NOMO-1 (cell line): Measurements from ENCODE around the gene TRABD2B.

Experiments used
- DNase-seq, 2 experiments: peaks; one replicate each; lab custom pipeline; 2025; ENCODE audit not compliant: unreplicated experiment in 2 of 2; lab: John Stamatoyannopoulos, UW

The TRABD2B gene

DNA sequence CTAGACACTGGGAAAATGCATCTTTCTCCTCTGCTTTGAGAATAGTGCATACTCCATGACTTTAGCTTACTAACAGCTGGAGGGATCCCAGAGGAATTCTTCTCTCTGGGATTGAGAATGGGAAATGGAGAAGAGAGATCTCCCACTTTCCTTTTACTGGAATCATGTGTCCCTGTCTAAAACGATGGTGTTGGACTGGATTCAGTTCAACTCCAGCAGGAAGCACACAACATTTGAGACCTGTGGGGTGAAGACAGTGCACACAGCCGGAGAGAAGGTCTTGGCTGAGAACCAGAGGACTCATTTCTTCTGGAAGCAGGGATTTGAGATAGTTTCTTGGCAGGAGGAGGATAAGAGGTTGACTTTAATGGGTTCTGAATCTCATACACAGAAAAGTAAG, 58.7 kb downstream of the TRABD2B start:
- DNase-seq: no peak

GRCh38 chr1:47937586-47938254, 59.5 kb downstream of the TRABD2B start:
- DNase-seq: no peak

DNA sequence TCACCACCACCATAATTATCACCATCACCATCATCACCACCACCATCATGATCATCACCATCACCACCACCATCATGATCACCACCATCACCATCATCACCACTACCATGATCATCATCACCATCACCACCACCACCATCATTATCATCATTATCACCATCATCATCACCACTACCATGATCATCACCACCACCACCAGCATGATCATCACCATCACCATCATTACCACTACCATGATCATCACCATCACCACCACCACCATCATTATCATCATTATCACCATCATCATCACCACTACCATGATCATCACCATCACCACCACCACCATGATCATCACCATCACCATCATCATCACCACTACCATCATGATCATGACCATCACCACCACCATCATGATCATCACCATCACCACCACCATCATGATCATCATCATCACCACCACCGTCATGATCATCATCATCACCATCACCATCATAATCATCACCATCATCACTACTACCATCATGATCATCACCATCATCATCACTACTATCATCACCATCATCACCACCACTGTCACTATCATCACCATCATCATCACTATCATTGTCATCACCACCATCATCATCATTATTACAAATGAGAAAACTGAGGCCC, 60.2 kb downstream of the TRABD2B start:
- DNase-seq: no peak

- no peak for DNase-seq
Observed at GRCh38 chr1:47935856-47936255, 61.3 kb downstream of the TRABD2B start.

GRCh38 chr1:47935163-47935562, 62.0 kb downstream of the TRABD2B start:
- DNase-seq: no peak

- DNase-seq: no peak
Observed at GRCh38 chr1:47934243-47934805, 62.9 kb downstream of the TRABD2B start.

DNA sequence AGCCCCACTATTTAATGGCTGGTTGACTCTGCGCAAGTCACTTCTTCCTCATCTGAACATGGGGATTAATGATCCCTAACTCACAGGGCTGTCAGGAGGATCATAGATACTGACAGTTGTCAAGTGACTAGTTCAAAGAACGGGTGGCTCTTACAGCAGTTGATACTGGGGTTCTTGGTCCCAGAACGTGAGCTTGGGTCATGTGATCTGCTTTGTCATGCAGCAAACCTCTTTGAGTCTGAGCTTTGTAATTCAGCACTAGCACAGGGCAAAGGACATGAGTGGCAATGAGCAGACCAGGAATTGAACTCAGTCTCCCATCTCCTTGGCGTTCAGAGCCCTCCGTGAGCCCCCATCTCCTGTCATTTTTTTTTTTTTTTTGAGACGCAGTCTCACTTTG, 64.4 kb downstream of the TRABD2B start:
- no peak for DNase-seq

DNA sequence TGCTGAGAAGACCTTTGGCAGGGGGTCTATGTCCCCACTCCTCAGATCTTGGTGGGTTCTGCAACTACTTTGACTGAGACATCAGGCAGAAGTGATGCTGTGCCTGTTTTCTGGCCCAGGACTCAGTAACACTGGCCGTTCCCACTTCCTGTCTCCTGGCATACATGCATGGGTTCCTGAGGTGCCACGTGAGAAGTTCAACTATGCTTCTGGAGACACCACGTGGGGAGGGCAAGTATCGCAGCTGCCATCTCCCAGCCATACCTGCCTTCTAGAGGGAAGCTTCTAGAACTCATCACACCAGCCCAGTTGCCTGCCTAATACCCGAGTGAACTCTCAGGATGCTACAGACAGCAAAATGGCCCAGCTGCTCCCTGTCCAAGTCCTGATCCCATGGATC, 65.8 kb downstream of the TRABD2B start:
- no peak for DNase-seq

GRCh38 chr1:47930210-47930840, 66.9 kb downstream of the TRABD2B start:
- no peak for DNase-seq

GRCh38 chr1:47927165-47927564, 70.0 kb downstream of the TRABD2B start:
- no peak for DNase-seq

DNA sequence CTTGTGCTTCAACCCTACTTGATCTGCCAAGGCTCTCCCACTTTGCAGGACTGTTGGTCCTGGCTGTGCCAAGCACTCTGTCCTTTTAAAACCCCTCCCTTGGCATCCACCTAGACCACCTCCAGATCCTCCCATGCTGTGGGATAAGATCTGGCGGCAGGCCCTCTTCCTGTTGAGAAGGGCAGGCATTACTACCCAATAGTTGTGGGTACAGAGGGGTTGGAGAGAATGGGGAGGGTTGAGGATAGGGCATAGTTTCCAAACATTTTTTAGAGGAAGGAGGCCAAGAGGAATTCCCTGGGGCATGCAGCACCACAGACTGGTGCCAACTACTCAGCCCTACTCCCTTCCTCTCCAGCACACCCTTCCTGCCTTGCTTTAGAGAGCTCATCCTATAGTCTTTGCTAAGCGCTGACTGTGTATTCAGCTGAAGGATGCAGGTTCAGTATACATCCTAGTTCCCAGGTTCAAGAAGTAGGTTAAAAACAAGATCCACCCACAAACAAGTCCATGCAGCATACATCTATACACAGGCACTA, 70.7 kb downstream of the TRABD2B start:
- no peak for DNase-seq

- no peak for DNase-seq
Observed at GRCh38 chr1:47924270-47925048, 72.7 kb downstream of the TRABD2B start.

DNA sequence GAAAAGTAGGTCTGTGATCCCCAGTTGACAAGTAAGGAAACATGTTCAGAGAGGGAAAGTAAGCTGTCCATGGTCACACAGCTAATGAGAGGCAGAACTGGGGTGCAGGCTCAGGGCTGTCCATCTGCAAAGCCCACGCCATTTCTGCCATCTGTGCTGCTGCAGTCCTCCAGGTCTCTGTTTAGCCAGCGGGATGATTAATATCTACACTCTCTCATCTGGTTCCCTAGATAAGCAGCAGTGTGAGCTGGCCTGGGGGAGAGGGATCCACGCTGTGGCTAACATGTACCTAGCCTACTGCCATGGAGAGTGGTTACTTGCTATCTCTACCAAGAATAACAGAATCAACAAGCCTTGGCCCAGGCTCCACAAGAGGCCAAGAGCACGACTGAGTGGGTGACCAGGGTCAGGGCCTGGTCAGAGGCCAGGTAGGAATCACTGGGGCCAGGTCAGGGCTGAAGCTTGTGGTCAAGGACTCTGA, 75.2 kb downstream of the TRABD2B start:
- DNase-seq: no peak

DNA sequence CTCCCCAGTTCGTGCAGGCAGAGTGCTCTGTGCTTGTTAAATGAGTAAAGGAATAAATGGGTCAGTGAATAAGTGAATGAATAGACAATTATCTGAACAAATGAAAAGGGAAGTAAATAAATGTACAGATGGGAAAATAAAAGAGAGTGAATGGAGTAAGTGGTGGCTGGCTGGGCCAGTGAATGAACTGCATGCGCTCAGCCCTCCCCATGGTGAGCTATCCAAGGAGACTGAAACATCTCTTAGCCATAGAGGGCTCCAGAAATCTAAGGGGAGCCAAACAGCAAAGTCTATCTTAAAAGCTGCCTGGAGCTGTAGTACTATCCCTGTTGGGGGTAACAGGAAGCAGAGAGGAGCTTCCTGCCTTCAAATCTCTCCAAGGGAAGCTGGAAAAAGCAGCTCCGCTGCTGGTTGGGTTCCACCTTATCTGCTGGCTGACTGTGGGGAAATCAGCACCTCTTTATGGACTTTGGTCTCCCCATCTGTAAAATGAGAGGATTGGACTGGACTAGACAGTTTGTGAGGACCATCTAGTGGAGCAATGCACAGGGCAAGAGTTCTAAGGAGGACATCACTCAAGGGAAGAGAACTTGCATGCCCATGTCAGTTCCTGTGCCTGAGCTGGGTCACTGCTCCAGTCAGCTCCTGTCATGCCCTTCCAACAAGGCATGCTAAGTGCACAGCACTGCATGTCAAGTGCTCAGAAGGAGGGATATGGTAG, 77.9 kb downstream of the TRABD2B start:
- DNase-seq: no peak

- no peak for DNase-seq
Observed at GRCh38 chr1:47918257-47918867, 78.8 kb downstream of the TRABD2B start.

GRCh38 chr1:47917687-47918086, 79.5 kb downstream of the TRABD2B start:
- no peak for DNase-seq

GRCh38 chr1:47915677-47916353, 81.4 kb downstream of the TRABD2B start:
- no peak for DNase-seq

GRCh38 chr1:47914952-47915676, 82.1 kb downstream of the TRABD2B start:
- DNase-seq: no peak
